ENCODE measurements around the gene UFSP1. TPM values are rescaled to one million over a fixed set of nuclear protein-coding genes. Genes with fewer than 3 reads are reported as not detected.

The UFSP1 gene
- total and polyA plus RNA-seq, 2 of the 13 experiments (the other 11 are each of a cell fraction or from before 2014, with no cell fraction given), result 0.65 to 3.3 TPM

GRCh38 chr7:100847360-100847759 is 42.2 kb downstream of the UFSP1 start (continued):
- TF ChIP-seq POGZ (CRISPR knock-in tag; IDR thresholded peaks at IDR 0.05), result no peak
- TF ChIP-seq, protein P1, sequence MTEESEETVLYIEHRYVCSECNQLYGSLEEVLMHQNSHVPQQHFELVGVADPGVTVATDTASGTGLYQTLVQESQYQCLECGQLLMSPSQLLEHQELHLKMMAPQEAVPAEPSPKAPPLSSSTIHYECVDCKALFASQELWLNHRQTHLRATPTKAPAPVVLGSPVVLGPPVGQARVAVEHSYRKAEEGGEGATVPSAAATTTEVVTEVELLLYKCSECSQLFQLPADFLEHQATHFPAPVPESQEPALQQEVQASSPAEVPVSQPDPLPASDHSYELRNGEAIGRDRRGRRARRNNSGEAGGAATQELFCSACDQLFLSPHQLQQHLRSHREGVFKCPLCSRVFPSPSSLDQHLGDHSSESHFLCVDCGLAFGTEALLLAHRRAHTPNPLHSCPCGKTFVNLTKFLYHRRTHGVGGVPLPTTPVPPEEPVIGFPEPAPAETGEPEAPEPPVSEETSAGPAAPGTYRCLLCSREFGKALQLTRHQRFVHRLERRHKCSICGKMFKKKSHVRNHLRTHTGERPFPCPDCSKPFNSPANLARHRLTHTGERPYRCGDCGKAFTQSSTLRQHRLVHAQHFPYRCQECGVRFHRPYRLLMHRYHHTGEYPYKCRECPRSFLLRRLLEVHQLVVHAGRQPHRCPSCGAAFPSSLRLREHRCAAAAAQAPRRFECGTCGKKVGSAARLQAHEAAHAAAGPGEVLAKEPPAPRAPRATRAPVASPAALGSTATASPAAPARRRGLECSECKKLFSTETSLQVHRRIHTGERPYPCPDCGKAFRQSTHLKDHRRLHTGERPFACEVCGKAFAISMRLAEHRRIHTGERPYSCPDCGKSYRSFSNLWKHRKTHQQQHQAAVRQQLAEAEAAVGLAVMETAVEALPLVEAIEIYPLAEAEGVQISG (CRISPR knock-in tag; IDR thresholded peaks at IDR 0.05), result no peak
- TF ChIP-seq ZNF329 (CRISPR knock-in tag; IDR thresholded peaks at IDR 0.05; ENCODE audit: low read depth), result no peak
- no peak for TF ChIP-seq ZNF781 (CRISPR knock-in tag; IDR thresholded peaks at IDR 0.05; ENCODE audit: borderline replicate concordance, not compliant biosample characterization)
- TF ChIP-seq, protein P2, sequence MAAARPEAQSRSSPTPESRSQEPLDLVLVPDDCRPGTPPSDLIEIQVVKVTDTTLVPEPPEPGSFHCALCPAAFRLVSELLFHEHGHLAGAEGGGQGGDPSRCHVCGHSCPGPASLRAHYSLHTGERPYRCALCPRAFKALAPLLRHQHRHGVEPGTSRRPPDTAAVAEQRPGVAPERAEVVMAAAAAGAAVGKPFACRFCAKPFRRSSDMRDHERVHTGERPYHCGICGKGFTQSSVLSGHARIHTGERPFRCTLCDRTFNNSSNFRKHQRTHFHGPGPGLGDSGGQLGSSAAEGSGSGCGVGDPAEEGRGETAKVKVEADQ (CRISPR knock-in tag; IDR thresholded peaks at IDR 0.05; ENCODE audit: borderline replicate concordance), result no peak
- TF ChIP-seq MXD4 (CRISPR knock-in tag; IDR thresholded peaks at IDR 0.05), result no peak
- TF ChIP-seq ZNF274 (CRISPR knock-in tag; IDR thresholded peaks at IDR 0.05), result no peak

- peaks cover 27% of the 10 kb centered on the region for H3K4me1 ChIP-seq (ENCODE audit: insufficient read depth, low read length)
- FAIRE-seq, result no peak
- no TSS peak for BruUV-seq (replicated peaks)
- H3K27me3 ChIP-seq (ENCODE audit: control insufficient read depth in 1 of 2, insufficient read depth in 2 of 2, low read length in 2 of 2), result no peaks in the 10 kb centered on the region
- ChIA-PET POLR2A (no interaction called here), CTCF (ENCODE audit: low intra/inter-chr PET ratio, low total read pairs) (no interaction called here)
- H3K4me2 ChIP-seq (ENCODE audit: low read depth, low read length), result peak overlapping the region; percentile 44
- H3K9me3 ChIP-seq (ENCODE audit: low read length), result no peaks in the 10 kb centered on the region
- no peak overlapping the region; a peak in 2 of 6 replicates for H3K4me3 ChIP-seq (replicated peaks in 1 of 3; ENCODE audit: insufficient read depth in 1 of 3, low read depth in 2 of 3, low read length in 3 of 3)
- H3K36me3 ChIP-seq (replicated peaks in 1 of 2; ENCODE audit: control insufficient read depth in 1 of 2, insufficient read depth in 2 of 2, low read length in 2 of 2), result no peaks in the 10 kb centered on the region
- 0 out of 2 replicates have a peak overlapping the region, but pooled peaks have one; percentile 5 for H3K9ac ChIP-seq (ENCODE audit: insufficient read depth, low read depth, low read length)
- H2AFZ ChIP-seq (ENCODE audit: low read length), result no peak overlapping the region
- no peaks in the 10 kb centered on the region for H3K79me2 ChIP-seq (ENCODE audit: insufficient read depth, low read length)
- H3K27ac ChIP-seq (ENCODE audit: extremely low read length, insufficient read depth, low read length), result no peak overlapping the region
- DNase-seq (ENCODE audit: low spot score), result peak; percentile 28
- H4K20me1 ChIP-seq (ENCODE audit: insufficient read depth, low read length), result no peaks in the 10 kb centered on the region
- intact Hi-C loops (cut with micrococcal nuclease; ENCODE audit: unreplicated experiment), result no loop called here
- ATAC-seq, result no peak
- in situ Hi-C loops (cut with HindIII; ENCODE audit: extremely low pct_ligation_motif_present, low pct_unique_long_range_greater_than_20kb), result no loop called here
- 22% methylated on average over 8 of the region's 8 CpGs for WGBS (ENCODE audit: low lambda C conversion rate)
- no peak for TF ChIP-seq HNRNPH1 (optimal IDR thresholded peaks at IDR 0.05; ENCODE audit: low read depth, low read length)
- TF ChIP-seq, protein P3, sequence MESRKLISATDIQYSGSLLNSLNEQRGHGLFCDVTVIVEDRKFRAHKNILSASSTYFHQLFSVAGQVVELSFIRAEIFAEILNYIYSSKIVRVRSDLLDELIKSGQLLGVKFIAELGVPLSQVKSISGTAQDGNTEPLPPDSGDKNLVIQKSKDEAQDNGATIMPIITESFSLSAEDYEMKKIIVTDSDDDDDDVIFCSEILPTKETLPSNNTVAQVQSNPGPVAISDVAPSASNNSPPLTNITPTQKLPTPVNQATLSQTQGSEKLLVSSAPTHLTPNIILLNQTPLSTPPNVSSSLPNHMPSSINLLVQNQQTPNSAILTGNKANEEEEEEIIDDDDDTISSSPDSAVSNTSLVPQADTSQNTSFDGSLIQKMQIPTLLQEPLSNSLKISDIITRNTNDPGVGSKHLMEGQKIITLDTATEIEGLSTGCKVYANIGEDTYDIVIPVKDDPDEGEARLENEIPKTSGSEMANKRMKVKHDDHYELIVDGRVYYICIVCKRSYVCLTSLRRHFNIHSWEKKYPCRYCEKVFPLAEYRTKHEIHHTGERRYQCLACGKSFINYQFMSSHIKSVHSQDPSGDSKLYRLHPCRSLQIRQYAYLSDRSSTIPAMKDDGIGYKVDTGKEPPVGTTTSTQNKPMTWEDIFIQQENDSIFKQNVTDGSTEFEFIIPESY (CRISPR knock-in tag; IDR thresholded peaks at IDR 0.05), result no peak
- TF ChIP-seq ZKSCAN5 (CRISPR knock-in tag; IDR thresholded peaks at IDR 0.05), result no peak
- TF ChIP-seq TCF7L2 (IDR thresholded peaks at IDR 0.05; ENCODE audit: low read depth, low read length), result no peak
- no peak for TF ChIP-seq HDAC1 (CRISPR knock-in tag; IDR thresholded peaks at IDR 0.05)
- 0 out of 2 replicates have a peak, but pooled peaks have one; percentile 23 for TF ChIP-seq ZGPAT (CRISPR knock-in tag; IDR thresholded peaks at IDR 0.05)
- no peak for TF ChIP-seq ZMAT5 (CRISPR knock-in tag; IDR thresholded peaks at IDR 0.05; ENCODE audit: borderline replicate concordance, low read depth)
- peak; percentile 76 for TF ChIP-seq RARA (CRISPR knock-in tag; IDR thresholded peaks at IDR 0.05)
- no peak for TF ChIP-seq TMF1 (CRISPR knock-in tag; IDR thresholded peaks at IDR 0.05; ENCODE audit: low read depth)
Observed at GRCh38 chr7:100840470-100841100, 48.9 kb downstream of the UFSP1 start.

Data from HepG2 (cell line).